Astrocyte of the cerebellum (primary cell): ENCODE results near the gene SORCS2.

Experiments used
- DNase-seq: peaks from one replicate; pipeline ENCODE4 v3.0.0-alpha.2; 2011; ENCODE audit warnings: low read depth
- H3K4me3 ChIP-seq: 2 replicates; pipeline ENCODE4 v1.5.1; 2011; ENCODE audit warnings: mild to moderate bottlenecking, low read depth, low read length, moderate library complexity
- CTCF ChIP-seq: IDR thresholded peaks from 2 replicates; pipeline ENCODE4 v1.5.1; 2012; ENCODE audit warnings: low read length, low read depth, moderate library complexity, mild to moderate bottlenecking; ENCODE audit errors: missing control alignments
- in situ Hi-C: cut with HindIII; loops from 2 replicates; pipeline ENCODE4 v1.10.0; 2017; ENCODE audit warnings: low sequenced_read_pairs

The SORCS2 gene

GRCh38 chr4:7661066-7661748 lies 468.9 kb downstream of the SORCS2 start:
- TF ChIP-seq CTCF: no peak
- in situ Hi-C loops: no loop called here
- no peak overlapping the region for H3K4me3 ChIP-seq
- no peak for DNase-seq

- in situ Hi-C loops: no loop called here
- TF ChIP-seq CTCF: no peak
- DNase-seq: no peak
- H3K4me3 ChIP-seq: no peak overlapping the region
Measured at GRCh38 chr4:7661846-7662506, 469.6 kb downstream of the SORCS2 start.

- DNase-seq: no peak
- TF ChIP-seq CTCF: no peak
- H3K4me3 ChIP-seq: no peak overlapping the region
- in situ Hi-C loops: no loop called here
Measured at GRCh38 chr4:7662507-7662846, 470.1 kb downstream of the SORCS2 start.

GRCh38 chr4:7663075-7663541 lies 470.8 kb downstream of the SORCS2 start:
- DNase-seq: no peak
- no peak for TF ChIP-seq CTCF
- H3K4me3 ChIP-seq: no peak overlapping the region
- in situ Hi-C loops: no loop called here

GRCh38 chr4:7664106-7664505 lies 471.8 kb downstream of the SORCS2 start:
- in situ Hi-C loops: no loop called here
- TF ChIP-seq CTCF: no peak

GRCh38 chr4:7665321-7665720 lies 473.0 kb downstream of the SORCS2 start:
- no peak overlapping the region for H3K4me3 ChIP-seq
- DNase-seq: no peak
- TF ChIP-seq CTCF: no peak
- in situ Hi-C loops: no loop called here

More at GRCh38 chr4:7664106-7664505, 471.8 kb downstream of the SORCS2 start:
- DNase-seq: no peak
- no peak overlapping the region for H3K4me3 ChIP-seq
